Measurements from ENCODE around the gene MICAL2. TPM values are rescaled to one million over a fixed set of nuclear protein-coding genes. Genes with fewer than 3 reads are reported as not detected.

The MICAL2 gene
- total and polyA plus RNA-seq, 2 donors (not counting 1 experiment from before 2014, with no cell fraction given): 0.32 to 0.40 TPM

DNA sequence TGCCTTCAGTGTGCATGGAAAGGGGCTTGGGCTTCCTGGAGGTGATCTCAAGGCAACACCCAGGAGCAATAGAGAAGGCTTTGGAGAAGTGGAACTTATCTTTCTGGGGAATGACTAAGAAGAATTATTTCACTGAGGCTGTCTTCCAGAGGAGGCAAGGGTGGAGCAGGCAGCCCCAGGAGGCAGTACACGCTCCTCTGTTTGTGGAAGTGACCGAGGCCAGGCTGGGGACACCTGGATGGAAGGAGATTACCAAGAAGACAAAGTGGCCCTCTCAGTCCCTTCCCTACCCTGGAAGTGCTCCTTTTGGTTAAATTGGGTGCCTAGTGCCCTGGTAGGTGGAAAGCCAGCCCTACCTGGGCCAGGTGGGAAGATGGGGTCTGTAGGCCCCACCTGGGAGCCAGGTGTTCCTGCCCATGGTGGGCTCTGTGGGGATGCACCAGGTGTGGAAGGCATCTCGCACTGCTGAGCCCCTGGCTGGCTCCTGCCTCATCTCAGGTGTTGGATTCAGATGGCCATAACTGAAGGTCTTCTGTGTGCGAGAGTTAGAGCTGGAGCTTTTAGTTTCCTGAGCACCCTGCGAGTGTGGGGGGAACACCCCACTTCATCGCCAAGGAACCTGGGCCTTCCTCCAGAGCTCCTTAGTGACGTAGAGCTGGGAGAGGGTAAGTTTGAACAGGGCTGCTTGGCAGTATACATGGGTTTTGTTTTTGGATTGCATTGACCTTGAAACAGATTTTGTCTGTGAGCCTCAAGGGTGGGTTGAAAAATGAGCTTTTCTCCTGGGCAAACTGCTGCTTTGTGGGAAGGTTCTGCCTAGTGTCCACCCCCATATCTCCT, 46.1 kb downstream of the MICAL2 start:
- Histone ChIP-seq H3K79me2 (ENCODE audit: control insufficient read depth, insufficient read depth, low read length) (no peaks in the 10 kb centered on the region), H4K20me1 (ENCODE audit: control insufficient read depth, insufficient read depth, low read length, poor library complexity, severe bottlenecking) (no peaks in the 10 kb centered on the region), H3K27ac (ENCODE audit: low read length in 2 of 2) (no peak overlapping the region), H3K36me3 (replicated peaks in 1 of 2; ENCODE audit: control extremely low read depth in 1 of 2, control insufficient read depth in 1 of 2, extremely low read depth in 1 of 2, insufficient read depth in 2 of 2, low read length in 1 of 2) (no peaks in the 10 kb centered on the region), H3K9ac (ENCODE audit: low read length) (no peak overlapping the region), H3K4me3 (ENCODE audit: control extremely low read depth in 1 of 5, extremely low read depth in 1 of 5, insufficient read depth in 1 of 5, low read depth in 2 of 5, low read length in 4 of 5) (no peak overlapping the region), H3K4me2 (replicated peaks; ENCODE audit: low read depth, low read length, poor library complexity, severe bottlenecking) (no peak overlapping the region), H3K9me3 (ENCODE audit: control extremely low read depth in 1 of 3, control insufficient read depth in 2 of 3, insufficient read depth in 1 of 3, low read length in 2 of 3) (no peaks in the 10 kb centered on the region), H3K4me1 (ENCODE audit: control insufficient read depth in 2 of 2, insufficient read depth in 2 of 2, low read length in 2 of 2) (no peaks in the 10 kb centered on the region), H2AFZ (ENCODE audit: insufficient read depth, low read depth, low read length, poor library complexity, severe bottlenecking) (no peak overlapping the region), H3K27me3 (replicated peaks in 1 of 4; ENCODE audit: control extremely low read depth in 1 of 4, control insufficient read depth in 3 of 4, insufficient read depth in 4 of 4, low read length in 3 of 4) (no peaks in the 10 kb centered on the region)
- Mint-ChIP-seq H3K9me3 (ENCODE audit: insufficient read depth) (no peaks in the 10 kb centered on the region), H3K4me3 (no peak overlapping the region), H3K27me3 (no peaks in the 10 kb centered on the region), H3K4me1 (no peaks in the 10 kb centered on the region), H3K27ac (no peak overlapping the region)
- POLR2A ChIA-PET: no interaction called here
- TF ChIP-seq EZH2 (IDR thresholded peaks at IDR 0.05; ENCODE audit: borderline replicate concordance, insufficient read depth, low read depth, low read length, poor library complexity, severe bottlenecking): no peak
- TF ChIP-seq, protein P1, sequence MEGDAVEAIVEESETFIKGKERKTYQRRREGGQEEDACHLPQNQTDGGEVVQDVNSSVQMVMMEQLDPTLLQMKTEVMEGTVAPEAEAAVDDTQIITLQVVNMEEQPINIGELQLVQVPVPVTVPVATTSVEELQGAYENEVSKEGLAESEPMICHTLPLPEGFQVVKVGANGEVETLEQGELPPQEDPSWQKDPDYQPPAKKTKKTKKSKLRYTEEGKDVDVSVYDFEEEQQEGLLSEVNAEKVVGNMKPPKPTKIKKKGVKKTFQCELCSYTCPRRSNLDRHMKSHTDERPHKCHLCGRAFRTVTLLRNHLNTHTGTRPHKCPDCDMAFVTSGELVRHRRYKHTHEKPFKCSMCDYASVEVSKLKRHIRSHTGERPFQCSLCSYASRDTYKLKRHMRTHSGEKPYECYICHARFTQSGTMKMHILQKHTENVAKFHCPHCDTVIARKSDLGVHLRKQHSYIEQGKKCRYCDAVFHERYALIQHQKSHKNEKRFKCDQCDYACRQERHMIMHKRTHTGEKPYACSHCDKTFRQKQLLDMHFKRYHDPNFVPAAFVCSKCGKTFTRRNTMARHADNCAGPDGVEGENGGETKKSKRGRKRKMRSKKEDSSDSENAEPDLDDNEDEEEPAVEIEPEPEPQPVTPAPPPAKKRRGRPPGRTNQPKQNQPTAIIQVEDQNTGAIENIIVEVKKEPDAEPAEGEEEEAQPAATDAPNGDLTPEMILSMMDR (IDR thresholded peaks at IDR 0.05): no peak
- CTCF ChIA-PET: interaction anchor here (0.8 kb wide), 1 partner anchor 58 kb away, joined by 3 read pairs; no protein-coding TSS in a partner anchor
- ATAC-seq (ENCODE audit: low read depth): no peak
- 95% methylated on average over 5 of the region's 7 CpGs for WGBS (ENCODE audit: insufficient coverage)
- intact Hi-C loops (cut with micrococcal nuclease): no loop called here
- DNase-seq: no peak

DNA sequence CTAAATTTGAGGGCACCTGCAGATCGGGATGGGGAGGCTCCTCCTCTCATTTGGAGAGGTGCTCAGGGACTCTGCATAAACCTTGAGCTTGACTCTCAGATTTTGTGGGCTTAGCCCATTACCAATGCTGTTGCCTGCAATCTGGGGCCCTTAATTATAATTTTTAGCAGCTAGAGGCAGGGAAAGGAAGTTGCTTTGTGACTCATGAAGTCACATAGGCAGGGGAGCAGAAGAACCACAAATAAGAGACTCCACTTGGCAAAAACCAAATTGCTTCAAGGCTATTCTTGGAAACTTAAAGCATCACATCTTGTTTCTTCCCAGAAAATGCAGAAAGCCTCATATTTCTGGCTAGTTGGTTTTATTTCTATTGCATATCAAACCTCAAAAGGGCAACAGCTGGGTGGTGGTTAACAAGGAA, 46.9 kb downstream of the MICAL2 start:
- DNase-seq (no peak), ATAC-seq (ENCODE audit: low read depth) (no peak)
- no peaks in the 10 kb centered on the region for H3K9me3 Mint-ChIP-seq (ENCODE audit: insufficient read depth)
- POLR2A ChIA-PET: no interaction called here
- H3K9ac ChIP-seq (ENCODE audit: low read length): no peak overlapping the region
- no peaks in the 10 kb centered on the region for H3K79me2 ChIP-seq (ENCODE audit: control insufficient read depth, insufficient read depth, low read length)
- H3K27ac Mint-ChIP-seq: no peak overlapping the region
- H3K9me3 ChIP-seq (ENCODE audit: control extremely low read depth in 1 of 3, control insufficient read depth in 2 of 3, insufficient read depth in 1 of 3, low read length in 2 of 3): no peaks in the 10 kb centered on the region
- no peaks in the 10 kb centered on the region for H3K4me1 ChIP-seq (ENCODE audit: control insufficient read depth in 2 of 2, insufficient read depth in 2 of 2, low read length in 2 of 2)
- H3K27me3 Mint-ChIP-seq: no peaks in the 10 kb centered on the region
- TF ChIP-seq EZH2 (IDR thresholded peaks at IDR 0.05; ENCODE audit: borderline replicate concordance, insufficient read depth, low read depth, low read length, poor library complexity, severe bottlenecking): no peak
- no peaks in the 10 kb centered on the region for H3K4me1 Mint-ChIP-seq
- no peaks in the 10 kb centered on the region for H3K27me3 ChIP-seq (replicated peaks in 1 of 4; ENCODE audit: control extremely low read depth in 1 of 4, control insufficient read depth in 3 of 4, insufficient read depth in 4 of 4, low read length in 3 of 4)
- H2AFZ ChIP-seq (ENCODE audit: insufficient read depth, low read depth, low read length, poor library complexity, severe bottlenecking): no peak overlapping the region
- H3K4me2 ChIP-seq (replicated peaks; ENCODE audit: low read depth, low read length, poor library complexity, severe bottlenecking): no peak overlapping the region
- CTCF ChIA-PET: interaction anchor here (0.8 kb wide), 1 partner anchor 58 kb away, joined by 3 read pairs; no protein-coding TSS in a partner anchor
- no peaks in the 10 kb centered on the region for H3K36me3 ChIP-seq (replicated peaks in 1 of 2; ENCODE audit: control extremely low read depth in 1 of 2, control insufficient read depth in 1 of 2, extremely low read depth in 1 of 2, insufficient read depth in 2 of 2, low read length in 1 of 2)
- no peaks in the 10 kb centered on the region for H4K20me1 ChIP-seq (ENCODE audit: control insufficient read depth, insufficient read depth, low read length, poor library complexity, severe bottlenecking)
- no peak overlapping the region for H3K4me3 Mint-ChIP-seq
- no peak overlapping the region for H3K4me3 ChIP-seq (ENCODE audit: control extremely low read depth in 1 of 5, extremely low read depth in 1 of 5, insufficient read depth in 1 of 5, low read depth in 2 of 5, low read length in 4 of 5)
- H3K27ac ChIP-seq (ENCODE audit: low read length in 2 of 2): no peak overlapping the region
- intact Hi-C loops (cut with micrococcal nuclease): no loop called here
- WGBS (ENCODE audit: insufficient coverage): 69% methylated on average over 1 of the region's 1 CpG

Measured in B cell (primary cell).